Stimulated activated CD8-positive, alpha-beta memory T cell treated with anti-CD3 and anti-CD28 coated beads, Interleukin-12 subunit alpha, Interleukin-12 subunit beta, amount 100 ng/mL, for 4 hours (primary cell): Measurements from ENCODE around the gene HAUS2.

Experiments used
- DNase-seq: peaks from one replicate; pipeline ENCODE4 v3.0.0-alpha.2; 2020; ENCODE audit warnings: low read depth

Gene HAUS2

GRCh38 chr15:42608752-42609488 is 60.3 kb downstream of the HAUS2 start:
- DNase-seq = no peak

DNA sequence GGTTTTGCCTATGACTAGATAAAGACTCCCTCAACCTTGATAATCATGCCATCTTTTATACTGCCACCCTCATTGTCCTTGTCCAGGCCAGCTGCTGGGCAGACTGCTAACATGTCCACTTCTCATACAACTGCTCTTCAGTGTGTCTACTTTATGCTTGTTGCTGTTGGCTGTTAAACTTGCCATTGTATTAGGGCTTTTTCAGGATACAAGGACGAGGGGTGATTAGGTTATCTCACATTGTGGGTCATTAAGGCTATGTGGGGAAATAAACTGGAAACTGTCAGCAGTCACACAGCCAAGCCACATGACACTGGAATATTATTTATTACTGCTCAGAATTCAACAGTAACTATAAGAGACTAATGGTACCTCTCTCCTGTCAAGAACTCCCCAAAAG is 62.9 kb downstream of the HAUS2 start:
- DNase-seq = no peak

- DNase-seq = no peak
These were observed 63.8 kb downstream of the HAUS2 start for GRCh38 chr15:42612367-42612912.

- no peak for DNase-seq
These were observed 67.5 kb downstream of the HAUS2 start for GRCh38 chr15:42616107-42616506.
